ENCODE measurements around the gene SLC12A8. TPM values are rescaled to one million over a fixed set of nuclear protein-coding genes. Genes with fewer than 3 reads are reported as not detected.

Gene SLC12A8
- total RNA-seq, 1 experiment from 2014 or later, result 6.4 TPM

GRCh38 chr3:125055913-125056745, 156.4 kb downstream of the SLC12A8 start, which contains the start of gene HEG1:
TSS of gene HEG1 (minus strand) at chr3:125055997. CDS start at chr3:125055890, 107 bp downstream.
- peak; percentile 70 for DNase-seq (ENCODE audit: low read depth)

GRCh38 chr3:125055331-125055912, 157.1 kb downstream of the SLC12A8 start:
- DNase-seq (ENCODE audit: low read depth), result no peak

- peak; percentile 87 for DNase-seq (ENCODE audit: low read depth)
Observed at GRCh38 chr3:125054449-125055329, 157.9 kb downstream of the SLC12A8 start.

GRCh38 chr3:125054062-125054448, 158.5 kb downstream of the SLC12A8 start:
- no peak for DNase-seq (ENCODE audit: low read depth)

- DNase-seq (ENCODE audit: low read depth), result no peak
Observed at GRCh38 chr3:125053304-125053699, 159.2 kb downstream of the SLC12A8 start.

- peak; percentile 87 for DNase-seq (ENCODE audit: low read depth)
Observed at GRCh38 chr3:125052624-125053303, 159.8 kb downstream of the SLC12A8 start.

- peak; percentile 82 for DNase-seq (ENCODE audit: low read depth)
Observed at GRCh38 chr3:125051715-125052581, 160.6 kb downstream of the SLC12A8 start.

- DNase-seq (ENCODE audit: low read depth), result no peak
Observed at GRCh38 chr3:125051205-125051604, 161.3 kb downstream of the SLC12A8 start.

GRCh38 chr3:125050488-125051090, 162.0 kb downstream of the SLC12A8 start:
- DNase-seq (ENCODE audit: low read depth), result no peak

GRCh38 chr3:125048282-125048681, 164.3 kb downstream of the SLC12A8 start:
- no peak for DNase-seq (ENCODE audit: low read depth)

- DNase-seq (ENCODE audit: low read depth), result peak; percentile 81
Observed at GRCh38 chr3:125045965-125046364, 166.6 kb downstream of the SLC12A8 start.

GRCh38 chr3:125045194-125045593, 167.4 kb downstream of the SLC12A8 start:
- DNase-seq (ENCODE audit: low read depth), result no peak

GRCh38 chr3:125043599-125044151, 168.9 kb downstream of the SLC12A8 start:
- no peak for DNase-seq (ENCODE audit: low read depth)

GRCh38 chr3:125042725-125043406, 169.7 kb downstream of the SLC12A8 start:
- no peak for DNase-seq (ENCODE audit: low read depth)

GRCh38 chr3:125039131-125040100, 173.1 kb downstream of the SLC12A8 start:
- peak; percentile 59 for DNase-seq (ENCODE audit: low read depth)

GRCh38 chr3:125037498-125038150, 174.9 kb downstream of the SLC12A8 start:
- DNase-seq (ENCODE audit: low read depth), result no peak

GRCh38 chr3:125035217-125035616, 177.3 kb downstream of the SLC12A8 start:
- no peak for DNase-seq (ENCODE audit: low read depth)
